ENCODE measurements around the gene SPATA17.
A peak's percentile ranks its signal among the peaks of the same experiment; 100 is the strongest.

Gene SPATA17

GRCh38 chr1:217660353-217661062, 29.4 kb downstream of the SPATA17 start:
- ATAC-seq, result peak; percentile 88
- TF ChIP-seq GLIS3 (CRISPR knock-in tag; IDR thresholded peaks at IDR 0.05) (no peak), TSHZ2 (CRISPR knock-in tag; IDR thresholded peaks at IDR 0.05) (no peak), CSDC2 (CRISPR knock-in tag; IDR thresholded peaks at IDR 0.05) (no peak), TOX (CRISPR knock-in tag; IDR thresholded peaks at IDR 0.05; ENCODE audit: borderline replicate concordance) (0 out of 2 replicates have a peak, but pooled peaks have one; percentile 27), OSR1 (CRISPR knock-in tag; IDR thresholded peaks at IDR 0.05) (no peak)

- TF ChIP-seq RARB (CRISPR knock-in tag; IDR thresholded peaks at IDR 0.05) (no peak), CSDC2 (CRISPR knock-in tag; IDR thresholded peaks at IDR 0.05) (no peak), ZNF8 (CRISPR knock-in tag; IDR thresholded peaks at IDR 0.05) (no peak), TCF4 (CRISPR knock-in tag; IDR thresholded peaks at IDR 0.05; ENCODE audit: borderline replicate concordance) (no peak), OSR1 (CRISPR knock-in tag; IDR thresholded peaks at IDR 0.05) (no peak), POU6F1 (CRISPR knock-in tag; IDR thresholded peaks at IDR 0.05; ENCODE audit: borderline replicate concordance, low read depth) (no peak), TSHZ2 (CRISPR knock-in tag; IDR thresholded peaks at IDR 0.05) (no peak), GLIS3 (CRISPR knock-in tag; IDR thresholded peaks at IDR 0.05) (no peak), ARNTL (CRISPR knock-in tag; IDR thresholded peaks at IDR 0.05; ENCODE audit: borderline replicate concordance, low read depth) (no peak), ESRRG (CRISPR knock-in tag; IDR thresholded peaks at IDR 0.05) (no peak), ZNF565 (CRISPR knock-in tag; conservative IDR thresholded peaks at IDR 0.05; ENCODE audit: low read depth) (no peak), ZNF70 (CRISPR knock-in tag; IDR thresholded peaks at IDR 0.05) (no peak), BACH2 (CRISPR knock-in tag; IDR thresholded peaks at IDR 0.05; ENCODE audit: borderline replicate concordance) (no peak), CREB5 (CRISPR knock-in tag; IDR thresholded peaks at IDR 0.05; ENCODE audit: low read depth) (no peak), ISL1 (CRISPR knock-in tag; IDR thresholded peaks at IDR 0.05) (no peak), CSRNP3 (CRISPR knock-in tag; IDR thresholded peaks at IDR 0.05) (no peak)
- no peak for ATAC-seq
These were observed 30.3 kb downstream of the SPATA17 start for GRCh38 chr1:217661407-217661806.

- ATAC-seq, result no peak
- TF ChIP-seq ZNF8 (CRISPR knock-in tag; IDR thresholded peaks at IDR 0.05) (no peak), BACH2 (CRISPR knock-in tag; IDR thresholded peaks at IDR 0.05; ENCODE audit: borderline replicate concordance) (no peak), TCF4 (CRISPR knock-in tag; IDR thresholded peaks at IDR 0.05; ENCODE audit: borderline replicate concordance) (no peak), CSDC2 (CRISPR knock-in tag; IDR thresholded peaks at IDR 0.05) (no peak), ZNF565 (CRISPR knock-in tag; conservative IDR thresholded peaks at IDR 0.05; ENCODE audit: low read depth) (no peak), TOX (CRISPR knock-in tag; IDR thresholded peaks at IDR 0.05; ENCODE audit: borderline replicate concordance) (no peak), ARNTL (CRISPR knock-in tag; IDR thresholded peaks at IDR 0.05; ENCODE audit: borderline replicate concordance, low read depth) (no peak), PPARA (CRISPR knock-in tag; IDR thresholded peaks at IDR 0.05; ENCODE audit: borderline replicate concordance) (no peak), OSR1 (CRISPR knock-in tag; IDR thresholded peaks at IDR 0.05) (no peak), CSRNP3 (CRISPR knock-in tag; IDR thresholded peaks at IDR 0.05) (no peak), RARB (CRISPR knock-in tag; IDR thresholded peaks at IDR 0.05) (no peak), PATZ1 (CRISPR knock-in tag; IDR thresholded peaks at IDR 0.05; ENCODE audit: borderline replicate concordance) (no peak), GLIS3 (CRISPR knock-in tag; IDR thresholded peaks at IDR 0.05) (no peak), ISL1 (CRISPR knock-in tag; IDR thresholded peaks at IDR 0.05) (no peak), SNAI2 (CRISPR knock-in tag; IDR thresholded peaks at IDR 0.05) (no peak), ZFP3 (CRISPR knock-in tag; IDR thresholded peaks at IDR 0.05) (no peak)
These were observed 37.3 kb downstream of the SPATA17 start for GRCh38 chr1:217668351-217668940.

Measured in SK-N-SH treated with all-trans-retinoic acid at 6 μM for 48 hours (cell line).